GM12878 (cell line): ENCODE measurements around the gene KRTAP2-1. TPM values are rescaled to one million over a fixed set of nuclear protein-coding genes. Genes with fewer than 3 reads are reported as not detected.

Experiments
- ATAC-seq: fragments of 200-7000 bp; cut with Tn5 transposase; 3 replicates; pipeline ENCODE4 v1.9.1; 2020; ENCODE audit warnings: mild to moderate bottlenecking, moderate library complexity
- BruUV-seq: library from RNA; stranded (reverse); fragments of 400-500 nt; replicated peaks from 2 replicates; lab custom pipeline; 2021; lab: Mats Ljungman, UMichigan
- CTCF ChIA-PET: fragments of 300-600 bp; sonication (Branson Sonifier 250); formaldehyde crosslinking; extraction: SDS; loops from one replicate; lab custom pipeline; 2021; ENCODE audit warnings: inconsistent platforms; lab: Yijun Ruan, JAX
- POLR2A ChIA-PET: fragments of 350-600 bp; formaldehyde crosslinking; extraction: SDS; loops from one replicate; lab custom pipeline; 2021; ENCODE audit warnings: inconsistent platforms; lab: Charles Lee
- RAD21 ChIA-PET: fragments of 300-600 bp; sonication (Branson Sonifier 250); formaldehyde crosslinking; loops from one replicate; lab custom pipeline; 2023; ENCODE audit warnings: antibody characterized with exemption; ENCODE audit not compliant: unreplicated experiment; lab: Charles Lee
- SMC1A ChIA-PET: fragments of 300-600 bp; sonication (Branson Sonifier 250); formaldehyde crosslinking; loops from one replicate; lab custom pipeline; 2023; ENCODE audit not compliant: unreplicated experiment, uncharacterized antibody; lab: Charles Lee
- DNase-seq: peaks from one replicate; pipeline ENCODE4 v3.0.0-alpha.2; 2011; ENCODE audit warnings: low read depth, low spot score
- FAIRE-seq: peaks from 3 replicates; lab custom pipeline; 2011; peaks lifted over from hg19 to GRCh38; lab: Jason Lieb, UNC
- H2AFZ ChIP-seq: 2 replicates; pipeline ENCODE4 v1.6.0; 2011; ENCODE audit warnings: low read depth, low read length, control low read depth; ENCODE audit not compliant: control insufficient read depth
- H3K27ac ChIP-seq: 2 replicates; pipeline ENCODE4 v1.5.1; 2011; ENCODE audit warnings: control low read depth; ENCODE audit not compliant: control insufficient read depth, insufficient read depth
- H3K27me3 ChIP-seq, 2 experiments: replicated peaks in 1 of 2; 2 replicates each; pipeline versions ENCODE4 v1.6.0 to v1.6.1; 2011; ENCODE audit warnings: low read length in 1 of 2; ENCODE audit not compliant: control insufficient read depth in 2 of 2, insufficient read depth in 2 of 2
- H3K36me3 ChIP-seq, 2 experiments: 2 replicates each; pipeline ENCODE4 v1.5.1; 2011; ENCODE audit warnings: low read length in 1 of 2; ENCODE audit not compliant: control insufficient read depth in 2 of 2, insufficient read depth in 2 of 2
- H3K4me1 ChIP-seq: 2 replicates; pipeline ENCODE4 v1.6.1; 2011; ENCODE audit warnings: mild to moderate bottlenecking, low read length, moderate library complexity, mixed read lengths; ENCODE audit not compliant: control insufficient read depth, insufficient read depth
- H3K4me2 ChIP-seq: 2 replicates; pipeline ENCODE4 v1.6.0; 2011; ENCODE audit warnings: control low read depth; ENCODE audit not compliant: control insufficient read depth, insufficient read depth
- H3K4me3 ChIP-seq: fragments of 200-600 bp; sonication (generic); 2 replicates; pipeline ENCODE4 v1.5.1; 2016
- H3K79me2 ChIP-seq: 2 replicates; pipeline ENCODE4 v1.6.0; 2011; ENCODE audit warnings: low read length; ENCODE audit not compliant: control insufficient read depth, insufficient read depth
- H3K9ac ChIP-seq: 2 replicates; pipeline ENCODE4 v1.8.0; 2011; ENCODE audit warnings: low read length, control low read depth, mixed read lengths; ENCODE audit not compliant: control insufficient read depth, insufficient read depth
- H3K9me3 ChIP-seq: replicated peaks from 3 replicates; pipeline ENCODE4 v1.5.1; 2011; ENCODE audit warnings: mild to moderate bottlenecking, low read length; ENCODE audit not compliant: control insufficient read depth, insufficient read depth
- H4K20me1 ChIP-seq: 2 replicates; pipeline ENCODE4 v1.6.0; 2011; ENCODE audit not compliant: control insufficient read depth, insufficient read depth
- KDM1A ChIP-seq: fragments of 200-600 bp; sonication (generic); IDR thresholded peaks from 2 replicates; pipeline ENCODE4 v1.6.1; 2016; ENCODE audit warnings: borderline replicate concordance
- MEF2B ChIP-seq: fragments of 450-650 bp; IDR thresholded peaks from 2 replicates; pipeline ENCODE4 v1.6.1; 2018; ENCODE audit warnings: mild to moderate bottlenecking, moderate library complexity; ENCODE audit not compliant: partially characterized antibody, poor library complexity, severe bottlenecking
- POU2F2 ChIP-seq: IDR thresholded peaks from 3 replicates; pipeline ENCODE4 v1.6.1; 2011; ENCODE audit warnings: low read depth, mild to moderate bottlenecking, low read length, borderline replicate concordance
- WGBS: methylation state at CpG from one replicate; pipeline ENCODE4 v1.1.6; 2016; ENCODE audit warnings: low lambda C conversion rate; ENCODE audit not compliant: insufficient replicate concordance, insufficient coverage; ENCODE audit errors: missing lambda C conversion rate; 5-methylcytosine and 5-hydroxymethylcytosine counted together
- in situ Hi-C: fragments of 300-500 bp; cut with MboI; formaldehyde crosslinking; loops from 9 replicates; pipeline ENCODE4 v1.14.3; 2018; ENCODE audit warnings: mixed read lengths
- intact Hi-C: fragments of 100-400 bp; cut with micrococcal nuclease; formaldehyde crosslinking; loops from one replicate; pipeline ENCODE4 v1.14.2; 2022; ENCODE audit not compliant: unreplicated experiment
- polyA plus RNA-seq, 11 experiments: library from polyadenylated mRNA; depleted of rRNA in 4 of 11; unstranded in 6 of 11; stranded (reverse) in 5 of 11; fragments of >200 nt; fragmentation: Nextera tagmentation in 4 of 11; fragmentation: Illumina TruSeq in 1 of 11; extraction: Ambion mirVana in 4 of 11; extraction: Trizol in 1 of 11; gene quantifications; 1 replicate in 1 of 11; 2 replicates in 10 of 11; pipeline versions ENCODE4 v1.2.1 to v1.2.3, GENCODE V29; 2011 to 2016; ENCODE audit warnings: inconsistent platforms in 2 of 11, missing spikeins in 2 of 11, low read depth in 1 of 11
- total RNA-seq, 4 experiments: library from RNA; depleted of rRNA in 3 of 4; stranded (reverse); fragments of >200 nt in 3 of 4; fragmentation: Illumina TruSeq in 1 of 4; extraction: Trizol in 1 of 4; gene quantifications; 2 replicates each; pipeline versions ENCODE4 v1.2.1 to v1.2.3, GENCODE V29; 2013 to 2021
- TF ChIP-seq, protein P1 (sequence below): IDR thresholded peaks from 2 replicates; pipeline ENCODE4 v1.6.1; 2012; ENCODE audit warnings: low read depth, low read length, improper control_type of control experiment
- TF ChIP-seq, protein P2 (sequence below): fragments of 450-650 bp; IDR thresholded peaks from 2 replicates; pipeline ENCODE4 v1.6.1; 2017; ENCODE audit warnings: antibody characterized with exemption, mild to moderate bottlenecking, moderate library complexity
- TF ChIP-seq, protein P3 (sequence below): fragments of 450-650 bp; formaldehyde crosslinking; IDR thresholded peaks from 2 replicates; pipeline ENCODE4 v1.4.0; 2020; ENCODE audit warnings: mild to moderate bottlenecking, moderate library complexity

The KRTAP2-1 gene
- total and polyA plus RNA-seq, 10 of the 15 experiments (the other 5 are each of a cell fraction or from before 2014, with no cell fraction given): not detected

DNA sequence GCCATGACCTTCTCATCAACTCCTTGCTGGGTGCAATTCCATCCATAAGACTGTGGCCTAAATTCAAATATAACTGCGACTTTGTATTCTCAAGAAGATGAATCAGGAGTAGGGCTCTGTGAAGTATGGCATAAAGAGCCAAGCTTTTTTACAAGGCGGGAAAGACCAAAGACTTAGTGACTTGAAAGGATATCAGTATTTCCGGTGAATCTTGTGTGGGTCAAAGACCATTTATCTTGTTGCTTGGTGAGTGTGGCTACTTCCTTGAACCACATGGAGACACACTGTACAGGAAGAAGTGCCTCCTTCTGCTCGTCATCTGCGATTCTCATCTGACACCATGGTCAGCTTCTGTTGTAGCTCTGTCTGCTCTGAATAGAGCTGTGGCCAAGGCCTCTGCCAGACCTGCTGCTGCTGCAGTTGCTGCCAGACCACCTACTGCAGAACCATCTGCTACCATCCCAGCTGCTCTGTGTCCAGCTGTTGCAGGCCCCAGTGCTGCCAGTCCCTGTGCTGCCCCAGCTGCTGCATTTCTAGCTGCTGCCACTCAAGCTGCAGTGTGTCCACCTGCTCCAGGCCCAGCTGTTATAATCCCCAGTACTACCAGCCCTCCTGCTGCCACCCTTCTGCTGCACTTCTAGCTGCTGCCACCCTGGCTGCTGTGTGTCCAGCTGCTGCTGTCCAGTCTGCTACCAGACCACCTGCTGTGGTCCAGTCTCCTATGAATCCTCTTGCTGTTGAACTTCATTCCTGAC is 24.7 kb upstream of the KRTAP2-1 start:
- TF ChIP-seq, protein P1, sequence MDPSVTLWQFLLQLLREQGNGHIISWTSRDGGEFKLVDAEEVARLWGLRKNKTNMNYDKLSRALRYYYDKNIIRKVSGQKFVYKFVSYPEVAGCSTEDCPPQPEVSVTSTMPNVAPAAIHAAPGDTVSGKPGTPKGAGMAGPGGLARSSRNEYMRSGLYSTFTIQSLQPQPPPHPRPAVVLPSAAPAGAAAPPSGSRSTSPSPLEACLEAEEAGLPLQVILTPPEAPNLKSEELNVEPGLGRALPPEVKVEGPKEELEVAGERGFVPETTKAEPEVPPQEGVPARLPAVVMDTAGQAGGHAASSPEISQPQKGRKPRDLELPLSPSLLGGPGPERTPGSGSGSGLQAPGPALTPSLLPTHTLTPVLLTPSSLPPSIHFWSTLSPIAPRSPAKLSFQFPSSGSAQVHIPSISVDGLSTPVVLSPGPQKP: no peak
- TF ChIP-seq, protein P2, sequence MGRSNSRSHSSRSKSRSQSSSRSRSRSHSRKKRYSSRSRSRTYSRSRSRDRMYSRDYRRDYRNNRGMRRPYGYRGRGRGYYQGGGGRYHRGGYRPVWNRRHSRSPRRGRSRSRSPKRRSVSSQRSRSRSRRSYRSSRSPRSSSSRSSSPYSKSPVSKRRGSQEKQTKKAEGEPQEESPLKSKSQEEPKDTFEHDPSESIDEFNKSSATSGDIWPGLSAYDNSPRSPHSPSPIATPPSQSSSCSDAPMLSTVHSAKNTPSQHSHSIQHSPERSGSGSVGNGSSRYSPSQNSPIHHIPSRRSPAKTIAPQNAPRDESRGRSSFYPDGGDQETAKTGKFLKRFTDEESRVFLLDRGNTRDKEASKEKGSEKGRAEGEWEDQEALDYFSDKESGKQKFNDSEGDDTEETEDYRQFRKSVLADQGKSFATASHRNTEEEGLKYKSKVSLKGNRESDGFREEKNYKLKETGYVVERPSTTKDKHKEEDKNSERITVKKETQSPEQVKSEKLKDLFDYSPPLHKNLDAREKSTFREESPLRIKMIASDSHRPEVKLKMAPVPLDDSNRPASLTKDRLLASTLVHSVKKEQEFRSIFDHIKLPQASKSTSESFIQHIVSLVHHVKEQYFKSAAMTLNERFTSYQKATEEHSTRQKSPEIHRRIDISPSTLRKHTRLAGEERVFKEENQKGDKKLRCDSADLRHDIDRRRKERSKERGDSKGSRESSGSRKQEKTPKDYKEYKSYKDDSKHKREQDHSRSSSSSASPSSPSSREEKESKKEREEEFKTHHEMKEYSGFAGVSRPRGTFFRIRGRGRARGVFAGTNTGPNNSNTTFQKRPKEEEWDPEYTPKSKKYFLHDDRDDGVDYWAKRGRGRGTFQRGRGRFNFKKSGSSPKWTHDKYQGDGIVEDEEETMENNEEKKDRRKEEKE: no peak
- TF ChIP-seq POU2F2 (no peak), MEF2B (no peak), KDM1A (no peak)
- TF ChIP-seq, protein P3, sequence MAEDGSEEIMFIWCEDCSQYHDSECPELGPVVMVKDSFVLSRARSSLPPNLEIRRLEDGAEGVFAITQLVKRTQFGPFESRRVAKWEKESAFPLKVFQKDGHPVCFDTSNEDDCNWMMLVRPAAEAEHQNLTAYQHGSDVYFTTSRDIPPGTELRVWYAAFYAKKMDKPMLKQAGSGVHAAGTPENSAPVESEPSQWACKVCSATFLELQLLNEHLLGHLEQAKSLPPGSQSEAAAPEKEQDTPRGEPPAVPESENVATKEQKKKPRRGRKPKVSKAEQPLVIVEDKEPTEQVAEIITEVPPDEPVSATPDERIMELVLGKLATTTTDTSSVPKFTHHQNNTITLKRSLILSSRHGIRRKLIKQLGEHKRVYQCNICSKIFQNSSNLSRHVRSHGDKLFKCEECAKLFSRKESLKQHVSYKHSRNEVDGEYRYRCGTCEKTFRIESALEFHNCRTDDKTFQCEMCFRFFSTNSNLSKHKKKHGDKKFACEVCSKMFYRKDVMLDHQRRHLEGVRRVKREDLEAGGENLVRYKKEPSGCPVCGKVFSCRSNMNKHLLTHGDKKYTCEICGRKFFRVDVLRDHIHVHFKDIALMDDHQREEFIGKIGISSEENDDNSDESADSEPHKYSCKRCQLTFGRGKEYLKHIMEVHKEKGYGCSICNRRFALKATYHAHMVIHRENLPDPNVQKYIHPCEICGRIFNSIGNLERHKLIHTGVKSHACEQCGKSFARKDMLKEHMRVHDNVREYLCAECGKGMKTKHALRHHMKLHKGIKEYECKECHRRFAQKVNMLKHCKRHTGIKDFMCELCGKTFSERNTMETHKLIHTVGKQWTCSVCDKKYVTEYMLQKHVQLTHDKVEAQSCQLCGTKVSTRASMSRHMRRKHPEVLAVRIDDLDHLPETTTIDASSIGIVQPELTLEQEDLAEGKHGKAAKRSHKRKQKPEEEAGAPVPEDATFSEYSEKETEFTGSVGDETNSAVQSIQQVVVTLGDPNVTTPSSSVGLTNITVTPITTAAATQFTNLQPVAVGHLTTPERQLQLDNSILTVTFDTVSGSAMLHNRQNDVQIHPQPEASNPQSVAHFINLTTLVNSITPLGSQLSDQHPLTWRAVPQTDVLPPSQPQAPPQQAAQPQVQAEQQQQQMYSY (CRISPR knock-in tag): no peak
- TF ChIP-seq, all 136 proteins: peak for 0
- Histone ChIP-seq H3K4me3 (no peak overlapping the region), H3K4me2 (no peak overlapping the region), H2AFZ (no peak overlapping the region), H3K27me3 (no peaks in the 10 kb centered on the region; a peak in 1 of 4 replicates), H4K20me1 (no peaks in the 10 kb centered on the region), H3K9ac (no peak overlapping the region), H3K27ac (no peak overlapping the region), H3K79me2 (no peaks in the 10 kb centered on the region), H3K36me3 (no peaks in the 10 kb centered on the region), H3K4me1 (no peaks in the 10 kb centered on the region), H3K9me3 (no peaks in the 10 kb centered on the region)
- SMC1A ChIA-PET: no interaction called here
- no peak for ATAC-seq
- no peak for FAIRE-seq
- POLR2A ChIA-PET: no interaction called here
- intact Hi-C loops: no loop called here
- DNase-seq: no peak
- CTCF ChIA-PET: no interaction called here
- RAD21 ChIA-PET: no interaction called here
- in situ Hi-C loops: no loop called here
- BruUV-seq: no TSS peak
- 43% methylated on average over 5 of the region's 5 CpGs for WGBS
